Subcutaneous adipose tissue (tissue), 4 donors: Measurements from ENCODE around the gene SLC25A25. TPM values are rescaled to one million over a fixed set of nuclear protein-coding genes. Genes with fewer than 3 reads are reported as not detected.

Source experiments
- CTCF ChIP-seq: fragments of 450-650 bp; IDR thresholded peaks from one replicate; pipeline ENCODE4 v1.5.1; 2016; ENCODE audit warnings: low read depth, mild to moderate bottlenecking, control low read depth, antibody characterized with exemption, moderate library complexity
- total RNA-seq, 4 donors: library from RNA; depleted of rRNA; stranded (reverse); fragments of >200 nt; gene quantifications; one replicate each; pipeline ENCODE4 v1.1.0, GENCODE V29; 2016

SLC25A25 gene
- total RNA-seq, 4 donors from 2014 or later, result 13.4 to 60.1 (median 19.5) TPM

DNA sequence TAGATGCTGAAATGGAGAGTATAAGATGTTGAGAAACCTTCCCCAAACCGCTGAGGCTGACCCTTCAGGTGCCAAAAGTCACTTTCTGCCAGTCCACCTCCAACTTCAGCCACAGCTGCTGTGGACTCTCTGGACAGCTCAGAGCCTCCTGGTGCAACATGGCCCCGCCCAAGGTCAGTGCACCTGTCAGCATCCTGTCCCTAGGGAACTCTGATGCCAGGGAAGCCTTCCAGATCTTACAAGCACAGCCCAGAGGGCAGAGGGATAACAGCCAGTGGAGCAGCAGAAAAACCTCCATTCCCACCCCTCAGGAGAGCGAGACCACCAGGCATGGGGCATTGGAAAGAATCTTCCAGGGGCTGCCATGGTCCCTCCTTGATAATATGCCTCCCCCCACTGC is 70.0 kb downstream of the SLC25A25 start:
- TF ChIP-seq CTCF, result no peak

GRCh38 chr9:128139621-128140020 is 71.6 kb downstream of the SLC25A25 start:
- no peak for TF ChIP-seq CTCF

DNA sequence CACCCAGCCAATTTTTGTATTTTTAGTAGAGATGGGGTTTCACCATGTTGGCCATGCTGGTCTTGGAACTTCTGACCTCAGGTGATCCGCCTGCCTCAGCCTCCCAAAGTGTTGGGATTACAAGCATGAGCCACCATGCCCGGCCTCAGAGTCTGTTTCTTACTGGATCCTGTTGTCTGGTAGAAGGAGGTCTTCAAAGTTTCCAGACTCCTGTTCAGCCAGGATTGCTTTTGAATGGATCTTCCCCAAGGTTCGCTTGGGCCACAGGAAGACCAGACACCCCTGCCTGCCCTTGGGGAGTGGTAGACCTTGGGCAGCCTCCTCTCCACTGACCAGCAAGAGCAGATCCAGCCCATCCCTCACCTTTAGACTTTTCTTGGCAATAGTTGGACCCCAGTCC is 73.6 kb downstream of the SLC25A25 start:
- TF ChIP-seq CTCF, result no peak

- no peak for TF ChIP-seq CTCF
Observed at GRCh38 chr9:128142061-128142460, 74.0 kb downstream of the SLC25A25 start.

DNA sequence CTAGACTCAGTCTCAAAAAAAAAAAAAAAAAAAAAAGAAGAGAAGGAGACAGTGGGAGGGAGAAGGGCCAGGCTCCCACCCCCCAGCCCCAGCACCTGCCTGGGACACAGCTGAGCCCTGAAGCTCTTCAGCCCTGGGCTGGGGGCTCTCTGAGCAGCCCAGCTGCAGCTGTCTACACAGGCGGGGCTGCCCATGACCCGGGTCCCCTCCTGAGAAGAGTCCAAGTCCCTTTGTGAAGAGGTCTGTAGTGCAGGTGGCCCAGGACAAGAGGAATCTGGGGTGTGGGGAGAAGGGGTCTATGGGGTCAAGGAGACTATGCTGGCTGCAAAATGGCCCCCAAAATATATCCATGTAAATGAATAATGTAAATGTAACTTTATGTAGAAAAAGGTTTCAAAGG is 74.6 kb downstream of the SLC25A25 start:
- TF ChIP-seq CTCF, result no peak

DNA sequence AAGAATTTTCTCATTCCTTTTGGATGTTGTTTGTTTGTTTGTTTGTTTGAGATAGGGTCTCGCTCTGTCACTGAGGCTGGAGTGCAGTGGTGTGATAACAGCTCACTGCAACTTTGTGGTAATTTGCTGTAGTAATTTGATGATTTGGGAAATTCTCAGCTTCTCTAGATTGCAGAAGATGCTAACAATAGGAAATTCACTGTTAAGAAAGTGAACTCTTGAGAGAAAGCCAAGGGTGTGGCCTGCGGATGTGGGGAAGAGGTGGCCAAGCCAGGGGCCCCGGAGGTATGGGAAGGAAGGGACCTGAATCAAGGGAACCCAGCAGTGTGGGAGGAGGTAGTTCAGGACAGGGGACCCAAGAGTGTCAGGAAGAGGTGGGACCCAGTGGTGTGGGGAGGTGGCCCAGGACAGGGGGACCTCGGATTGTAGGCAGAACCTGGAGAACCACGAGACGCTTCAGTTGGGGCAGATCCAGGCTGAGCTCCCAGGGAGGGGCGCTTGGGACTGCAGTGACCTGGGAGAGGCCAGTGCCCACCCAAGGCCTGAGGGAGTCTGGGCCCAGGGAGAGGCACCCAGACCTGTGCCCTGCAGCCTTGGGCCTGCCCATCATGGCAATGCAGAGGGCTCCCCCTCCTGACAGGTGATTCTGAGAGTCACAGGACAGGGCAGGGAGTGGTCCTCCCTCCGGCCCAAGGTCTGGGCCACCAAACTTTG is 75.7 kb downstream of the SLC25A25 start:
- TF ChIP-seq CTCF, result no peak

GRCh38 chr9:128144239-128145181 is 76.5 kb downstream of the SLC25A25 start:
- no peak for TF ChIP-seq CTCF
